ENCODE measurements around the gene ADAM10.

ADAM10 gene

GRCh38 chr15:58740436-58740835 lies 9.1 kb downstream of the ADAM10 start:
- ChIA-PET POLR2A (no interaction called here), CTCF (no interaction called here)
- no peak for DNase-seq (ENCODE audit: low read depth, low spot score)
- no peak for TF ChIP-seq CTCF (IDR thresholded peaks at IDR 0.05; ENCODE audit: insufficient read depth, low read length, missing control alignments)
- H3K4me3 ChIP-seq (ENCODE audit: low read depth, low read length): no peak overlapping the region

- no peak overlapping the region for H3K4me3 ChIP-seq (ENCODE audit: low read depth, low read length)
- no peak for TF ChIP-seq CTCF (IDR thresholded peaks at IDR 0.05; ENCODE audit: insufficient read depth, low read length, missing control alignments)
- POLR2A ChIA-PET: no interaction called here
- no peak for DNase-seq (ENCODE audit: low read depth, low spot score)
- CTCF ChIA-PET: interaction anchor here (1.6 kb wide), 1 partner anchor 12 kb away, joined by 3 read pairs; no protein-coding TSS in a partner anchor
Observed at GRCh38 chr15:58738046-58738707, 11.3 kb downstream of the ADAM10 start.

GRCh38 chr15:58737298-58737697 lies 12.2 kb downstream of the ADAM10 start:
- no peak for DNase-seq (ENCODE audit: low read depth, low spot score)
- no peak overlapping the region for H3K4me3 ChIP-seq (ENCODE audit: low read depth, low read length)
- ChIA-PET POLR2A (no interaction called here), CTCF (no interaction called here)
- TF ChIP-seq CTCF (IDR thresholded peaks at IDR 0.05; ENCODE audit: insufficient read depth, low read length, missing control alignments): no peak

GRCh38 chr15:58736018-58736643 lies 13.4 kb downstream of the ADAM10 start:
- POLR2A ChIA-PET: no interaction called here
- DNase-seq (ENCODE audit: low read depth, low spot score): no peak
- CTCF ChIA-PET: interaction anchor here (0.8 kb wide), 1 partner anchor 34 kb away, joined by 3 read pairs; no protein-coding TSS in a partner anchor
- H3K4me3 ChIP-seq (ENCODE audit: low read depth, low read length): no peak overlapping the region
- no peak for TF ChIP-seq CTCF (IDR thresholded peaks at IDR 0.05; ENCODE audit: insufficient read depth, low read length, missing control alignments)

- ChIA-PET POLR2A (no interaction called here), CTCF (interaction anchor here (0.5 kb wide), 1 partner anchor 40 kb away, joined by 3 read pairs; no protein-coding TSS in a partner anchor)
- H3K4me3 ChIP-seq (ENCODE audit: low read depth, low read length): no peak overlapping the region
- TF ChIP-seq CTCF (IDR thresholded peaks at IDR 0.05; ENCODE audit: insufficient read depth, low read length, missing control alignments): no peak
- no peak for DNase-seq (ENCODE audit: low read depth, low spot score)
Observed at GRCh38 chr15:58734859-58735258, 14.6 kb downstream of the ADAM10 start.

GRCh38 chr15:58732625-58733363 lies 16.7 kb downstream of the ADAM10 start:
- no peak for DNase-seq (ENCODE audit: low read depth, low spot score)
- POLR2A ChIA-PET: no interaction called here
- CTCF ChIA-PET: interaction anchor here (1.7 kb wide), 1 partner anchor 796 kb away, joined by 3 read pairs; no protein-coding TSS in a partner anchor
- H3K4me3 ChIP-seq (ENCODE audit: low read depth, low read length): no peak overlapping the region
- no peak for TF ChIP-seq CTCF (IDR thresholded peaks at IDR 0.05; ENCODE audit: insufficient read depth, low read length, missing control alignments)

Measured in AG04449 (cell line).